Measurements from ENCODE around the gene TMEM61. TPM values are rescaled to one million over a fixed set of nuclear protein-coding genes. Genes with fewer than 3 reads are reported as not detected.
"Not testable (repeated sequence)": the region's sequence is repeated elsewhere in the genome, so short reads cannot be mapped to it uniquely, and the experiment has no call there.

TMEM61 gene
- total RNA-seq, 1 experiment from 2014 or later, result not detected

- no peaks in the 10 kb centered on the region for H3K36me3 ChIP-seq
- H3K4me1 ChIP-seq, result no peaks in the 10 kb centered on the region
- H3K4me3 ChIP-seq, result no peak overlapping the region
- H3K9me3 ChIP-seq (replicated peaks), result no peaks in the 10 kb centered on the region
- peaks cover 5% of the 10 kb centered on the region; the same call in 1 of the 2 replicates for H3K27me3 ChIP-seq
- DNase-seq, result no peak
- no peak overlapping the region for H3K27ac ChIP-seq
Observed at GRCh38 chr1:55015123-55015522, 34.7 kb downstream of the TMEM61 start.

GRCh38 chr1:55015731-55016620 is 35.5 kb downstream of the TMEM61 start:
- Histone ChIP-seq H3K27me3 (peaks cover 2% of the 10 kb centered on the region; the same call in 1 of the 2 replicates), H3K36me3 (no peaks in the 10 kb centered on the region), H3K9me3 (replicated peaks) (no peaks in the 10 kb centered on the region), H3K4me1 (no peaks in the 10 kb centered on the region), H3K27ac (no peak overlapping the region), H3K4me3 (no peak overlapping the region)
- no peak for DNase-seq

GRCh38 chr1:55018395-55018794 is 38.0 kb downstream of the TMEM61 start:
- Histone ChIP-seq H3K27ac (no peak overlapping the region), H3K9me3 (replicated peaks) (no peaks in the 10 kb centered on the region), H3K4me1 (no peaks in the 10 kb centered on the region), H3K36me3 (no peaks in the 10 kb centered on the region), H3K4me3 (no peak overlapping the region), H3K27me3 (no peaks in the 10 kb centered on the region)
- peak in 1 of 2 experiments; percentile 32 for DNase-seq

GRCh38 chr1:55021942-55022546 is 41.6 kb downstream of the TMEM61 start:
- DNase-seq, result peak; percentile 88 to 94
- Histone ChIP-seq H3K27me3 (no peaks in the 10 kb centered on the region), H3K9me3 (replicated peaks) (no peaks in the 10 kb centered on the region), H3K27ac (no peak overlapping the region), H3K4me1 (no peaks in the 10 kb centered on the region), H3K4me3 (no peak overlapping the region), H3K36me3 (no peaks in the 10 kb centered on the region)

GRCh38 chr1:55024163-55024562 is 43.7 kb downstream of the TMEM61 start:
- not testable (repeated sequence) for H3K36me3 ChIP-seq

GRCh38 chr1:55026682-55027081 is 46.3 kb downstream of the TMEM61 start:
- not testable (repeated sequence) for H3K4me3 ChIP-seq; H3K4me1 ChIP-seq; H3K27ac ChIP-seq; DNase-seq; H3K27me3 ChIP-seq; H3K9me3 ChIP-seq (replicated peaks); H3K36me3 ChIP-seq

More at GRCh38 chr1:55024163-55024562, 43.7 kb downstream of the TMEM61 start:
- not testable (repeated sequence) for DNase-seq; H3K4me3 ChIP-seq; H3K9me3 ChIP-seq (replicated peaks); H3K4me1 ChIP-seq; H3K27ac ChIP-seq; H3K27me3 ChIP-seq

- DNase-seq; H3K4me3 ChIP-seq; H3K27ac ChIP-seq; H3K27me3 ChIP-seq; H3K4me1 ChIP-seq; H3K36me3 ChIP-seq; H3K9me3 ChIP-seq (replicated peaks): not testable (repeated sequence)
Observed at GRCh38 chr1:55031098-55031497, 50.7 kb downstream of the TMEM61 start.

- Histone ChIP-seq H3K27ac (no peak overlapping the region), H3K9me3 (replicated peaks) (no peaks in the 10 kb centered on the region), H3K4me1 (0 out of 2 replicates have a peak, but pooled peaks cover 3% of the 10 kb centered on the region), H3K27me3 (peaks cover 8% of the 10 kb centered on the region), H3K36me3 (no peaks in the 10 kb centered on the region), H3K4me3 (no peak overlapping the region)
- no peak for DNase-seq
Observed at GRCh38 chr1:55033265-55033614, 52.8 kb downstream of the TMEM61 start.

- Histone ChIP-seq H3K27me3 (peaks cover 10% of the 10 kb centered on the region), H3K27ac (no peak overlapping the region), H3K9me3 (replicated peaks) (no peaks in the 10 kb centered on the region), H3K36me3 (no peaks in the 10 kb centered on the region), H3K4me3 (no peak overlapping the region), H3K4me1 (no peaks in the 10 kb centered on the region)
- DNase-seq, result no peak
Observed at GRCh38 chr1:55034476-55035133, 54.2 kb downstream of the TMEM61 start.

GRCh38 chr1:55035904-55036303 is 55.5 kb downstream of the TMEM61 start:
- peaks cover 13% of the 10 kb centered on the region for H3K27me3 ChIP-seq
- H3K27ac ChIP-seq, result no peak overlapping the region

GRCh38 chr1:55037733-55038551 is 57.5 kb downstream of the TMEM61 start:
- peaks cover 13% of the 10 kb centered on the region for H3K27me3 ChIP-seq
- no peak overlapping the region for H3K4me3 ChIP-seq
- no peak for DNase-seq
- H3K27ac ChIP-seq, result no peak overlapping the region
- no peaks in the 10 kb centered on the region for H3K9me3 ChIP-seq (replicated peaks)
- H3K4me1 ChIP-seq, result no peaks in the 10 kb centered on the region
- H3K36me3 ChIP-seq, result no peaks in the 10 kb centered on the region

More at GRCh38 chr1:55035904-55036303, 55.5 kb downstream of the TMEM61 start:
- H3K9me3 ChIP-seq (replicated peaks), result no peaks in the 10 kb centered on the region
- no peaks in the 10 kb centered on the region for H3K36me3 ChIP-seq
- H3K4me3 ChIP-seq, result no peak overlapping the region
- no peaks in the 10 kb centered on the region for H3K4me1 ChIP-seq
- DNase-seq, result no peak

- Histone ChIP-seq H3K36me3 (no peaks in the 10 kb centered on the region), H3K4me3 (no peak overlapping the region), H3K27ac (no peak overlapping the region), H3K27me3 (peaks cover 8% of the 10 kb centered on the region), H3K4me1 (no peaks in the 10 kb centered on the region), H3K9me3 (replicated peaks) (no peaks in the 10 kb centered on the region)
- DNase-seq, result no peak
Observed at GRCh38 chr1:55038552-55038838, 58.1 kb downstream of the TMEM61 start.

- Histone ChIP-seq H3K36me3 (no peaks in the 10 kb centered on the region), H3K27me3 (peaks cover 6% of the 10 kb centered on the region), H3K27ac (no peak overlapping the region), H3K9me3 (replicated peaks) (no peaks in the 10 kb centered on the region), H3K4me3 (no peak overlapping the region), H3K4me1 (no peaks in the 10 kb centered on the region)
- no peak for DNase-seq
Observed at GRCh38 chr1:55038974-55039341, 58.5 kb downstream of the TMEM61 start.

- Histone ChIP-seq H3K4me1 (no peaks in the 10 kb centered on the region), H3K27me3 (peaks cover 5% of the 10 kb centered on the region), H3K9me3 (replicated peaks) (no peaks in the 10 kb centered on the region), H3K27ac (no peak within 1 kb of the TSS), H3K4me3 (no peak within 1 kb of the TSS), H3K36me3 (no peaks in the 10 kb centered on the region)
- peak in 1 of 2 experiments; percentile 16 for DNase-seq
Observed at GRCh38 chr1:55039342-55040082, 59.1 kb downstream of the TMEM61 start, which contains the start of gene PCSK9. TSS of gene PCSK9 (plus strand) at chr1:55039548. CDS start at chr1:55039838, 290 bp downstream.

Measured in SJCRH30 (cell line).